IPS-NIHi11 (cell line): Measurements from ENCODE around the gene MGA.

Experiments used
- DNase-seq: peaks from one replicate; pipeline ENCODE4 v3.0.0; 2012; ENCODE audit warnings: mixed read lengths, low spot score

MGA gene

GRCh38 chr15:41660235-41661077, at the start of gene MGA:
TSS of gene MGA (plus strand) at chr15:41660405.
- DNase-seq, result peak; percentile 94

DNA sequence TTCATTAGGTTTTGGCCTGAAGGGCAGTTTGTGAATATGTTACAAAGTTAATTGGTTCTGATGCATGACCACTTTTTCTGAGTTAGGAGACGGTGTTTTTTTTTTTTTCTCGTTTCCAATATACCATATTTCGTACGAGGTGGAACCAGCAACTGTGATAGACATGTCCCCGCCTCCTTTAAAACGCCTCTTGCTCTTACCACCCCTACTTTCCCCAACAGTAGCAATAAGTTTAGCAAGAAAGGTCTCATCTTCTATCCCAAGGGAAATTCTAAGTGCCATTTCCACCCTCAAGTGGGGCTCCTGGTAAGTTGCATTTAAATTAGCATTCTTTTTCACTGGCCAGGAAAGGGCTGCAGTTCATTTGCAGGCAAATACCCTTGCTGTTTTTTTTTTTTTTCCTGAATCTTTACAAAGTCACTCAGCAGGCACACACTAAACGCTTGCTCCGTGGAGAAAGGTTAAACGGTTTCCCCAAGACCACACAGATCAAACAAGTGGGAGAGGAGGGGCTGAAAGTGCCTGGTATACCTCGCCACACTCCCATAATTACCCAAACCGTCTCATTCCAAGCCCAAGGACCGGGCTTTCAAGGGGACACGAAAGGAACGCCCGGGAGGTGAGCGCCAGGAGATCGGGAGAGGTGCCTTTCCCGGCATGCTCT, 39.5 kb upstream of the MGA start:
- peak; percentile 63 for DNase-seq

- DNase-seq, result peak; percentile 94
These were observed 38.7 kb upstream of the MGA start for GRCh38 chr15:41621200-41622193.

- DNase-seq, result no peak
These were observed 37.3 kb upstream of the MGA start for GRCh38 chr15:41622901-41623300.

GRCh38 chr15:41627203-41627602, 33.0 kb upstream of the MGA start:
- DNase-seq, result no peak

GRCh38 chr15:41629463-41629862, 30.7 kb upstream of the MGA start:
- DNase-seq, result no peak

DNA sequence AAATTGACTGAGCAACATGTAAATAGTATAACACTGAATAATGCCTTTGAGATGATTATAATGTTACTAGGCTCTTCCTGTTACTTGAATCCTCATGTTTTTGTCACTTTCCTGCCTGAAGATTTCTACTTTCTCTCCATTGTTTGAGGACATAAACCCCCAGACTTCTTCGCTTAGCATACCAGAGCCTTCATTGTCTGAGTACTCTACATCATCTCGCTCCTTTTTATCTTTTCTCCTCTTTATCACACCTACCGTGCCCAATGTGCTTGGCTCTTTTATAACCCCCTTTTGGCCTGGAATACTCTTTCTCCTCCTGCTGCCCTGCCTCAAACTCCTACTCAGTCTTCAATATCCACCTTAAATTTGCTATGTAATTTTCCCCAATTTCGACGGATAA, 30.3 kb upstream of the MGA start:
- peak; percentile 28 for DNase-seq

DNA sequence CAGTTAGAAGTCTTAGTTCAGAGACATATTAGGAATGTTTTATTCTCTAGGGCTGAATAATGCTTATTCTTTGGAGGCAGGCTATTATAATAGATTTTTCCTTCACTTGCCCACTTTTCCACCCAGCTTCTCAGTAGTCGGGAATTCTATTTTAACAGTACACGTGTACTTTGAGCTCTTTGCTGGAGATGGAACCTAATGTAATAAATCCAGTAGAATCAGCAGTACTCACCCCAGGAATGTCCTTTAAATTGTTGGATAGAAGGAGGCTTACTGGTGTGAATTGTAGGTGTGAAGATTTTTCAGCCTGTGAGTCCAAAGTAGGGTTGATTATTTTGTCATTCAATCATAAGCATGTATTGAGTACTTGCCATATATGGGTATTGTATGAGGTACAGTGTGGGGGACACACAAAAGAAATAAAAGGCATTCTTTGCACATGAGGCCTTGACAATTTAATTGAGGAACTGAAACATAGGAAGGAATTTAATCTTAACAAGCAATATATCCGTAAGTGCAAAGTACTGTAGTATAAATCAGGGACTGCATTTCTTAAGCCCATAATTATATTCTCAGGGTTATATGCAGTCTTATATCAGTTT, 29.5 kb upstream of the MGA start:
- no peak for DNase-seq

DNA sequence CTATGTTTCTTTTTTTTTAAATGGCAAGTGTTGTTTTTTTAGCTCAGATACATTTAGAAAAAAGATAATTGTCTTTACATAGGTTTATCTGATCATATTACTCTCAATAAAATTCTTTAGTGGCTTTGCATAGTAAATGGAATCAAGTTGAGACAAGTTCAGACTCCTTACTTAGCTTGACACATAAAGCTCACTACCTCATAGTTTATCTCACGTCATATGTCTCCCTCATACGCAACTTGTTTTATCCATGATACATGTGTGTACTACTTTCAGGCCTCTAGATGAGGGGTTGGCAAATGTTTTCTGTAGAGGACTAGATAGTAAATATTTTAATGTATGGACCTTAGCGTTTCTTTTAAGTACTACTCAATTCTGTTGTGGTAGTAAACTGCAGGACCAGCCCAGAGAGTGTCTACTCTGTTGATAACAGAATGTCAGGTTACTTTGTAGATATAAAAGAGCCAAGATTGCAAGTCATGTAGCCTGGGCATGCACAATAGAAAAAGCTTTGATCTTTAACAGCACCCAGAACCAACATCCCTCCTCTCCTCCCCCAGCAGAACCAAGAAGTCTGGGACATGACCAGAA, 28.2 kb upstream of the MGA start:
- DNase-seq, result no peak

DNA sequence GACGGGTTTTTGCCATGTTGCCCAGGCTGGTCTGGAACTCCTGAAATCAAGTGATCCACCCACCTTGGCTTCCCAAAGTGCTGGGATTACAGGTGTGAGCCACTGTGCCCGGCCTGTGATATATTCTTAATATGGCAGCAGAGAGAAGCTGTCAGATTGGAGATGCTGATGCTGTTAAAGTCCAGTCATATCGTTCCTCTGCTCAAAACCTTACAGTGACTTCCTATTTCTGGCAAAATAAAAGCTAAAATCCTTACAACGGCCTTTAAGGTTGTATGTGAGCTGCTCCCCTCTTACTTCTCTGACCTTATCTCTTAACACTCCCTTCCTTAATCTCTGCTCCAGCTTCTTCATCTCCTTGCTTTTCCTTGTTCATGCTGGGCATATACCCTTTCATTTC, 26.6 kb upstream of the MGA start:
- no peak for DNase-seq

- DNase-seq, result no peak
These were observed 26.1 kb upstream of the MGA start for GRCh38 chr15:41634072-41634626.

- DNase-seq, result no peak
These were observed 23.1 kb upstream of the MGA start for GRCh38 chr15:41637086-41637485.

GRCh38 chr15:41640985-41641384, 19.2 kb upstream of the MGA start:
- no peak for DNase-seq

GRCh38 chr15:41647262-41647661, 12.9 kb upstream of the MGA start:
- no peak for DNase-seq

DNA sequence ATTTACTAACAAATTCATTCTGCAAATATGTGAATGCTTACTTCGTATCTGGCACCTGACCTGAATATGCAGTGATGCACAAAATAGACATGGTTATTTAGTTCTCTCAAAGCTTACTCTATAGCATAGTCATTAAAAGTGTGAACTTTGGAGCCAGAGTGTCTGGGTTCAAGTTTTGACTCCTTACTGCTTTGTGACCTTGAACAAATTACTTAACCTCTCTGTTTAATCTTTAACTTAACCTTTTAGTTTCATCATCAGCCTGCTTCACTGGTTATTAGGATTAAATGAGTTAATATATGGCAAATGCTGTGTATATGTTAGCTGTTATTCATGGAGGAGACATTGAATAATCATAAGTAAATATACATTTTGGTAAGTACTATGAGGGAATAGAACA, 12.1 kb upstream of the MGA start:
- DNase-seq, result no peak

- no peak for DNase-seq
These were observed 11.4 kb upstream of the MGA start for GRCh38 chr15:41648770-41649169.

DNA sequence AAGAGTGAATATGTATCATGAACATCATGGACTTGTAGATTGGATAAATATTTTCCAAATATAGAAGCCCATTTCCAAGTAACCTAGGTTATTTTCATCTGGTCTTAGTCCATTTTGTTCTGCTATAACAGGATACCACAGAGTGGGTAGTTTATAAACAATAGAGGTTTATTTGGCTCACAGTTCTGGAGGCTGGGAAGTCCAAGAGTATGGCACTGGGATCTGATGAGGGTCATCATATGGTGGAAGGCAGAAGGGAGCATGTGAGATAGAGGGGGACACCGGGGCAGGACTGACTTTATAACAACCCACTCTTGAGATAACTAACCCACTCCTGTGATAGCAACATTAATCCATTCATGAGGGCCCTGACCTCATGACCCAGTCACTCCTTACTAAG, 9.4 kb upstream of the MGA start:
- DNase-seq, result no peak

- no peak for DNase-seq
These were observed 8.8 kb upstream of the MGA start for GRCh38 chr15:41651373-41651772.

- DNase-seq, result no peak
These were observed 6.4 kb upstream of the MGA start for GRCh38 chr15:41653760-41654159.

- DNase-seq, result no peak
These were observed 4.5 kb upstream of the MGA start for GRCh38 chr15:41655716-41656115.

DNA sequence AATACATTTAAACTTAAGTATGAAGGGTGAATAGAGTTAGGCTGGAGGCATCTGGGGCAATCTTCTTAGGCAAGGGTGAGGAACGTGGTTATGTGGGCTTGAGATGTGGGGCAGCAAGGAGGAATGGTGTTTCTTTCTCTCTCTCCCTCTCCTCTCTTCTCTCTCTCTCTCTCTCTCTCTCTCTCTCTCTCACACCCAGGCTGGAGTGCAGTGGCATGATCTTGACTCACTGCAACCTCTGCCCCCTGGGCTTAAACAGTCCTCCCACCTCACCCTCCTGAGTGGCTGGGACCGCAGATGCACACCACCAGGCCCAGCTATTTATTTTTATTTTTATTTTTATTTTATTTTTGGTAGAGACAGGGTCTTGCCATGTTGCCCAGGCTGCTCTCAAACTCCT, 4.0 kb upstream of the MGA start:
- DNase-seq, result no peak
